SJSA1 (cell line): ENCODE measurements around the gene LZTS2. TPM values are rescaled to one million over a fixed set of nuclear protein-coding genes. Genes with fewer than 3 reads are reported as not detected.

Experiments used
- DNase-seq, 2 experiments: peaks; one replicate each; pipeline ENCODE4 v3.0.0-alpha.2; 2015 to 2020; ENCODE audit warnings: low spot score in 2 of 2, low read depth in 1 of 2
- H3K27ac ChIP-seq: fragments of 250-450 bp; sonication (Bioruptor Pico); 2 replicates; pipeline ENCODE4 v1.5.1; 2020; ENCODE audit warnings: mild to moderate bottlenecking, moderate library complexity
- H3K27me3 ChIP-seq: fragments of 250-450 bp; sonication (Bioruptor Pico); replicated peaks from 2 replicates; pipeline ENCODE4 v1.5.1; 2020; ENCODE audit warnings: mild to moderate bottlenecking, moderate library complexity
- H3K36me3 ChIP-seq: fragments of 250-450 bp; sonication (Bioruptor Pico); 2 replicates; pipeline ENCODE4 v1.5.1; 2020; ENCODE audit warnings: mild to moderate bottlenecking
- H3K4me1 ChIP-seq: fragments of 250-450 bp; sonication (Bioruptor Pico); replicated peaks from 2 replicates; pipeline ENCODE4 v1.6.1; 2021; ENCODE audit warnings: mild to moderate bottlenecking
- H3K4me3 ChIP-seq: fragments of 250-450 bp; sonication (Bioruptor Pico); 2 replicates; pipeline ENCODE4 v1.5.1; 2020; ENCODE audit warnings: mild to moderate bottlenecking
- H3K9me3 ChIP-seq: fragments of 250-450 bp; sonication (Bioruptor Pico); replicated peaks from 2 replicates; pipeline ENCODE4 v1.5.1; 2020; ENCODE audit warnings: mild to moderate bottlenecking
- total RNA-seq: library from RNA; depleted of rRNA; stranded (reverse); fragments of >200 nt; shearing (Covaris generic); gene quantifications from 2 replicates; pipeline ENCODE4 v1.2.3, GENCODE V29; 2014

Gene LZTS2
- total RNA-seq, 1 experiment from 2014 or later, result 70.0 TPM

GRCh38 chr10:101007915-101008822 lies 8.6 kb downstream of the LZTS2 start:
- peaks cover 47% of the 10 kb centered on the region for H3K36me3 ChIP-seq

DNA sequence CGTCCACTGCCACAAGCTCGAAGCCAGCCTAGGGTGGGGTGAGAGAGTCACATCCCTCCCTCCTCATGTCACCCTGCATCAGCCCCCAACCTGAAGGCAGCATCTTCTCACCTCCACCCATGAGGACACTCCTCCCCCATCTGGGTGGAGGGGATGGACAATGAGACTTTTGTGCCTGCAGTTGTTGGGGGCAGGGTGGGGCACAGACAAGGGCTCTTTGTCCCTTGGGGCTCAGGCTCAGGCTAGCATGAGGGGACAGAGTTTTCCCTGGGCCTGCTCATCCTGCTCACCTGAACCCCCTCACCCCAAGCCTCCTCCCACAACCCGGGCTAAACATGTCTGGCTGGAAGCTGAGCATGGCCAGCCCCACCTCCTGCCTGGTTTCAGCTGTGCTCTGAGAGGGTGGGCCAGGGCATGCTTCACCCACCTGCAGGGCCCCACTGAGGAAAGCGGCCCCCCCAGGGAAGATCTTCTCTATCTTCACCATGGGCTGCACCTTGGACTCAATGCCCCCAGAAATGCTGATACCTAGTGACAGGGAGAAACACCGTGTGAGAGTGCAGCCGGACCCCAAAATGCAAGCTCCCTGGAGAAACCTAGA lies 9.3 kb downstream of the LZTS2 start:
- H3K36me3 ChIP-seq, result peaks cover 40% of the 10 kb centered on the region
- H3K27ac ChIP-seq, result no peak overlapping the region

More at GRCh38 chr10:101007915-101008822, 8.6 kb downstream of the LZTS2 start:
- Histone ChIP-seq H3K27ac (peak overlapping the region; percentile 32; the same call in 1 of the 2 replicates), H3K9me3 (no peaks in the 10 kb centered on the region), H3K4me3 (no peak overlapping the region), H3K4me1 (peaks cover 65% of the 10 kb centered on the region), H3K27me3 (no peaks in the 10 kb centered on the region)
- DNase-seq, result no peak

GRCh38 chr10:101010329-101010728 lies 10.7 kb downstream of the LZTS2 start:
- H3K27ac ChIP-seq, result no peak overlapping the region
- no peaks in the 10 kb centered on the region for H3K9me3 ChIP-seq
- no peak overlapping the region for H3K4me3 ChIP-seq
- no peaks in the 10 kb centered on the region for H3K27me3 ChIP-seq
- DNase-seq, result no peak
- H3K36me3 ChIP-seq, result peaks cover 26% of the 10 kb centered on the region
- H3K4me1 ChIP-seq, result peaks cover 85% of the 10 kb centered on the region

More for the DNA sequence above, 9.3 kb downstream of the LZTS2 start:
- no peaks in the 10 kb centered on the region for H3K9me3 ChIP-seq
- H3K4me1 ChIP-seq, result peaks cover 73% of the 10 kb centered on the region
- H3K4me3 ChIP-seq, result no peak overlapping the region
- DNase-seq, result no peak
- no peaks in the 10 kb centered on the region for H3K27me3 ChIP-seq

DNA sequence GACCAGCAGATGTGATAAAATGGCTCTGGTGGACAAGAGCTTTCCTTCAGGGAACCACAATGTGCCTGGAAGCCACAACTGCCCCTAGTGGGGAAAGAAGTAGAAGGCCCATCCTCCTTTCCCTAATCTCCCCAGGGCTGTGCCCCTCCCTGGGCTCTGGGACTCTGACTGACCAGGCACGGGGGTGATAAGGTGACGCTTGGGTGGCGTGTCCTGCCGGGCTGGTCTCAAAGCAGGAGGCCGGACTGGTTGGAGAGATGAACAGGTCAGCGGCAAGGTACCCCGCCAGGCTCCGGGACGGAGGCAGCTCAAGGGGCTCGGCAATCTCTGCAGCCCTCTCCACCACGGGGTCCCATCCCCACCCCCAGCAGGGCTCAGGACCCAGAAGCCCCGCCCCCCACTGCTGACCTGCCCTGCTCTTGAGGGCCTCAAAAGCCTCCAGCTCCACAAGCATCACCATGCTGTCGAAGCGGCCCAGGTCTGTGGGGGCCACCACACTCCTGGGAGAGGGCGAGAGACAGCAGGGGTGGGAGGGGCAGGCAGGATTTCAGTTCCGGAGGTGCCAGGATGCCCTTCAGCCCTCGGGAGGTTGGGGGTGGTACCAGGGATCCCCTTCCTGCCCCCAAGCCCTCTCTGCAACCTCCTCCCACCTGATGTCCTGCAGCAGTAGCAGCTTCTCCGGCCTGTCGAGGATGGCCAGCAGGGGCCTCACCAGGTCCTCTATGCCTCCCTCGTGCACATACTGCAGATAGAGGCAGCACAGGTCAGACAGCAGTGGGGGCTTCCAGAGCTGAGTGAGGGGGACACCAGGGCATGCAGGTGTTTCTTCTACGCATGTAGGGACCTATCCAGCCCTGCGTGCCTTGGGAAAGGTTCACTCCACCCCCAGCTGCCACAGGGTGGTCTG lies 12.2 kb downstream of the LZTS2 start:
- Histone ChIP-seq H3K9me3 (no peaks in the 10 kb centered on the region), H3K27me3 (no peaks in the 10 kb centered on the region), H3K36me3 (peaks cover 11% of the 10 kb centered on the region), H3K4me1 (peaks cover 79% of the 10 kb centered on the region), H3K4me3 (no peak overlapping the region), H3K27ac (no peak overlapping the region)
- DNase-seq, result no peak

- H3K36me3 ChIP-seq, result peaks cover 4% of the 10 kb centered on the region; the same call in 1 of the 2 replicates
- H3K4me3 ChIP-seq, result no peak overlapping the region
Observed at GRCh38 chr10:101012525-101013364, 13.1 kb downstream of the LZTS2 start.

GRCh38 chr10:101013365-101013825 lies 13.8 kb downstream of the LZTS2 start:
- Histone ChIP-seq H3K27me3 (no peaks in the 10 kb centered on the region), H3K27ac (peak overlapping the region; percentile 11; the same call in 1 of the 2 replicates), H3K9me3 (no peaks in the 10 kb centered on the region), H3K4me1 (peaks cover 63% of the 10 kb centered on the region), H3K36me3 (no peaks in the 10 kb centered on the region), H3K4me3 (no peak overlapping the region)
- no peak for DNase-seq

More at GRCh38 chr10:101012525-101013364, 13.1 kb downstream of the LZTS2 start:
- no peaks in the 10 kb centered on the region for H3K9me3 ChIP-seq
- no peaks in the 10 kb centered on the region for H3K27me3 ChIP-seq
- peaks cover 69% of the 10 kb centered on the region for H3K4me1 ChIP-seq
- H3K27ac ChIP-seq, result no peak overlapping the region
- DNase-seq, result peak; percentile 97 to 98

DNA sequence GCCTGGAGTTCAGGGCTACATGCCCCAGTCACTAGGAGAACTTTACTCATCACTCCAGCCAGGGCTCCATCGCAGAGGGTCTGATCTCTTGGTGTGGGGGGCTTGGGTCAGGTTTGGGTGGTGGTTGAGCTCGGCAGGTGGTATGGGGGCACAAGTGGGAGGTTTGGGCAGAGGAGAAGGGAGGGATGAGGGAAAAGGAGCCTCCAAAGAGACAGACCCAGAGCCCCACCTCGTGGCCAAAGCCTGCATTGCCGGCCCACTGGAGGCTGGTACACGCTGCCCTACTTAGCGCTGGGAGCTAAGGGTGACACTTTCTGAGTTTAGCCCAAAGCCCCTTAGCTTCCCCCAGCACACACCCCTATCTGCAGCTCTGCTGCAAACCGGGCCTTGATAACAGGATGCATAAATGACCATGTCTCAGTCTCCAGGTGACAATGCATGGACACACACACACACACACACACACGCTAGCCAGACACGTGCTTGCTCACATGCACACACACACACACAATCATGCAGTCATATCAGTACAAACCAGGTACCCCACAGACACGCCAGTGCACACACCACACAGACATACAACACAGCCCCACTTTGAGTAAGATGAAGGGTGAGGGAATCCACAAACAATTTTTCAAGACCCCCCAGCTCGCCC lies 14.7 kb downstream of the LZTS2 start:
- Histone ChIP-seq H3K4me1 (peaks cover 61% of the 10 kb centered on the region), H3K27ac (no peak overlapping the region), H3K36me3 (no peaks in the 10 kb centered on the region), H3K27me3 (no peaks in the 10 kb centered on the region), H3K9me3 (no peaks in the 10 kb centered on the region), H3K4me3 (no peak overlapping the region)
- DNase-seq, result peak; percentile 79 to 84

DNA sequence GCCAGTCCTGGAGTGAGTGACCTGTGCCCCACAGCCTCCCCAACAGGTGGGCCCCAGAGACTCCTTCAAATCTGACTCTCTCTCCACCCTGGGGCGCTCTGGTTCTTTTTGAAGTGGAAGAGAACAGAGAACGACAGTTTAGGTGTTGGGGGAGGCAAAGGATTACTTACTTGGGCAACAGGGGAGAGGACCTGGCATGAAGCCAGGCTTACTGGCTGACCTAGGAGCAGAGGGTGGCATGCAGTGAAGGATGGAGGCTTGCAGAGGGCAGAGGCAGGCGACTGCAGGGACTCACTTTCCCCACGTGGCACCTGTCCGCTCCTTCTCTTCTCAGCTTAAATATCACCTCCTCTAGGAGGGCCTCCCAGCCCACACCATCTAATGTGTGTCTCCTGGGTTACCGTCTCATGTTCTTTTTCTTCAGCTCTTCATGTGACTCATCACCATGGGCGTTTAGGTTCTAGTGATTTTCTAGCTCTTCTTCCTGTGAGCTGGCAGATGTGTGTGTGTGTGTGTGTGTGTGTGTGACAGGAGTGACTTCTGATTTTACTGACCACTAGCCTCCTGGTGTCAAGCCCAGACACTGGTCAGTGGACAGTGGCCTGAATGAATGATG lies 15.5 kb downstream of the LZTS2 start:
- no peaks in the 10 kb centered on the region for H3K27me3 ChIP-seq
- no peak overlapping the region for H3K27ac ChIP-seq
- H3K36me3 ChIP-seq, result no peaks in the 10 kb centered on the region
- no peaks in the 10 kb centered on the region for H3K9me3 ChIP-seq
- peak; percentile 57 to 69 for DNase-seq
- peaks cover 57% of the 10 kb centered on the region for H3K4me1 ChIP-seq
- no peak overlapping the region for H3K4me3 ChIP-seq

DNA sequence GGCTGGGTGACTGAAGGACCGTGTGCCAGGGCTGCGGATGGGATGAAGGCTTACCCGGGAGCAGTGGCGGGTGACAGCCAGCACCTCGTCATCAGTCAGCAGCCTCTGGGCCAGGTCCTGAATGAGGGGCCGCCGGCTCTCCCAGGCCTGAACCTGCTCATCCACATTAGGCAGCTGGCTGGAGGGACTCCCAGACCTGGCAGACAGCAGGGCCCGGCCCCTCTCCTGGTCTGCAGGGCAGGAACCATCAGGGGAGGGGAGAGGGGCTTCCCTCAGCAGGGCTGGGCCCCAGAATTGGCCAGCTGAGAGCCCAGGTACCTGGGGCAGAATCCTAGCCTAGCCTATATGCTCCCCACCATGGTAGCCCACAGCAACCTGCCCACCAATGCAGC lies 16.0 kb downstream of the LZTS2 start:
- H3K4me3 ChIP-seq, result no peak overlapping the region
- H3K27ac ChIP-seq, result no peak overlapping the region
- no peaks in the 10 kb centered on the region for H3K27me3 ChIP-seq
- H3K9me3 ChIP-seq, result no peaks in the 10 kb centered on the region
- H3K4me1 ChIP-seq, result peaks cover 55% of the 10 kb centered on the region
- DNase-seq, result no peak
- H3K36me3 ChIP-seq, result no peaks in the 10 kb centered on the region

DNA sequence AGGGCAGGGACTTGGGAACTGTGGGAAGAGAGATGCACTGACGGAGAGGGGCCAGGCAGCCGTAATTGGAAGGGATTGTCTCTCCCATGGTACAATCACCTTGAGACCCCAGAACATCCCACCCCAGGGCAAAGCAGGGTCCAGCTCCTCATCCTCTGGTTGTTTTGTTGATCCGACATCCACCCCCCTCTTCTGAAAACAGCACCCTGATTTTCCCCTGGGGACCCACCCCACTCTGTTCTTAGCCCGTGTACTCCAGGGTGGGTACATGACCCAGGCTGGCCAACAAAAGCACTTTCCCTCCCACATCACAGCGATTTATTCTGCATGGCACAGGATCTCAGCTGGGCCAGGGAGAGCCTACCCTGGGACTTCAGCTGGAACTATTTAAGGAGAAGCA lies 17.2 kb downstream of the LZTS2 start:
- no peak overlapping the region for H3K4me3 ChIP-seq
- peaks cover 42% of the 10 kb centered on the region for H3K4me1 ChIP-seq
- no peaks in the 10 kb centered on the region for H3K36me3 ChIP-seq
- no peaks in the 10 kb centered on the region for H3K27me3 ChIP-seq
- no peak overlapping the region for H3K27ac ChIP-seq
- DNase-seq, result no peak
- H3K9me3 ChIP-seq, result no peaks in the 10 kb centered on the region

- DNase-seq, result no peak
- Histone ChIP-seq H3K9me3 (no peaks in the 10 kb centered on the region), H3K36me3 (no peaks in the 10 kb centered on the region), H3K27me3 (no peaks in the 10 kb centered on the region), H3K27ac (no peak overlapping the region), H3K4me1 (peaks cover 29% of the 10 kb centered on the region), H3K4me3 (no peak overlapping the region)
Observed at GRCh38 chr10:101018118-101018599, 18.6 kb downstream of the LZTS2 start.
